K562 (cell line): ENCODE results near the gene MICAL2. TPM values are rescaled to one million over a fixed set of nuclear protein-coding genes. Genes with fewer than 3 reads are reported as not detected.

Experiments used
- ATAC-seq: fragments of 200-7000 bp; cut with Tn5 transposase; 3 replicates; pipeline ENCODE4 v1.9.1; 2020; ENCODE audit warnings: moderate library complexity
- BruUV-seq: library from RNA; stranded (reverse); fragments of 400-500 nt; replicated peaks from 2 replicates; lab custom pipeline; 2021; lab: Mats Ljungman, UMichigan
- CTCF ChIA-PET: fragments of 300-600 bp; formaldehyde crosslinking; extraction: SDS; loops from one replicate; lab custom pipeline; 2021; ENCODE audit warnings: low intra/inter-chr PET ratio; lab: Yijun Ruan, JAX
- POLR2A ChIA-PET: fragments of 300-600, 350-650 bp; sonication (Branson Sonifier 250); formaldehyde crosslinking; extraction: SDS; loops from one replicate; lab custom pipeline; 2021; ENCODE audit warnings: antibody characterized with exemption, inconsistent platforms; lab: Yijun Ruan, JAX
- DNase-seq, 4 experiments: peaks; one replicate each; pipeline versions ENCODE4 v3.0.0 to v3.0.0-alpha.2; 2011 to 2018; ENCODE audit warnings: low spot score in 3 of 4, mixed read lengths in 3 of 4; ENCODE audit errors: extremely low read depth in 1 of 4
- FAIRE-seq: peaks from 2 replicates; lab custom pipeline; 2011; peaks lifted over from hg19 to GRCh38; lab: Jason Lieb, UNC
- H2AFZ ChIP-seq: 2 replicates; pipeline ENCODE4 v1.6.0; 2011; ENCODE audit warnings: low read depth, low read length, control low read depth, inconsistent platforms
- H3K27ac ChIP-seq: fragments of 200-600 bp; 3 replicates; pipeline ENCODE4 v1.8.0; 2011; ENCODE audit warnings: low read depth, mild to moderate bottlenecking, control low read depth, inconsistent platforms, low read length, moderate library complexity, mixed read lengths; ENCODE audit errors: extremely low read depth
- H3K27me3 ChIP-seq, 2 experiments: fragments of 300-600 bp in 1 of 2; 2 replicates in 1 of 2; 3 replicates in 1 of 2; pipeline versions ENCODE4 v1.6.0 to v1.8.0; 2011; ENCODE audit warnings: inconsistent platforms in 2 of 2, low read length in 2 of 2, mild to moderate bottlenecking in 1 of 2, mixed read lengths in 1 of 2, moderate library complexity in 1 of 2; ENCODE audit not compliant: control insufficient read depth in 2 of 2, insufficient read depth in 2 of 2
- H3K36me3 ChIP-seq: fragments of 300-600 bp; 3 replicates; pipeline ENCODE4 v1.8.0; 2011; ENCODE audit warnings: mild to moderate bottlenecking, low read length, inconsistent platforms; ENCODE audit not compliant: control insufficient read depth, insufficient read depth
- H3K4me1 ChIP-seq, 2 experiments: fragments of 200-600 bp in 1 of 2; replicated peaks in 1 of 2; 2 replicates in 1 of 2; 3 replicates in 1 of 2; pipeline versions ENCODE4 v1.5.1 to v1.8.0; 2011; ENCODE audit warnings: inconsistent platforms in 2 of 2, low read length in 2 of 2, mild to moderate bottlenecking in 1 of 2, mixed read lengths in 1 of 2, moderate library complexity in 1 of 2; ENCODE audit not compliant: control insufficient read depth in 2 of 2, insufficient read depth in 2 of 2
- H3K4me2 ChIP-seq: 2 replicates; pipeline ENCODE4 v1.6.1; 2011; ENCODE audit warnings: low read length, control low read depth, inconsistent platforms, mixed read lengths; ENCODE audit not compliant: insufficient read depth
- H3K4me3 ChIP-seq: fragments of 200-600 bp; sonication (generic), shearing (Covaris generic); 2 replicates; pipeline ENCODE4 v1.5.1; 2016; ENCODE audit warnings: control low read depth, inconsistent platforms
- H3K79me2 ChIP-seq: fragments of 200-600 bp; 3 replicates; pipeline ENCODE4 v1.8.0; 2011; ENCODE audit warnings: low read length, inconsistent platforms; ENCODE audit not compliant: control insufficient read depth, insufficient read depth
- H3K9ac ChIP-seq, 2 experiments: 2 replicates each; pipeline versions ENCODE4 v1.6.0 to v1.6.1; 2011; ENCODE audit warnings: low read depth in 2 of 2, low read length in 2 of 2, control low read depth in 1 of 2, inconsistent platforms in 1 of 2, mild to moderate bottlenecking in 1 of 2, mixed read lengths in 1 of 2; ENCODE audit not compliant: insufficient read depth in 1 of 2
- H3K9me1 ChIP-seq: one replicate; pipeline ENCODE4 v1.6.0; 2011; ENCODE audit warnings: inconsistent platforms, mild to moderate bottlenecking, low read length, moderate library complexity; ENCODE audit not compliant: control insufficient read depth, insufficient read depth
- H3K9me3 ChIP-seq: replicated peaks from 2 replicates; pipeline ENCODE4 v1.5.1; 2011; ENCODE audit warnings: low read depth, low read length, inconsistent platforms; ENCODE audit not compliant: control insufficient read depth, insufficient read depth
- H4K20me1 ChIP-seq: replicated peaks from 2 replicates; pipeline ENCODE4 v1.6.1; 2011; ENCODE audit warnings: low read length, inconsistent platforms, mixed read lengths; ENCODE audit not compliant: control insufficient read depth, insufficient read depth
- EP400 ChIP-seq: fragments of 450-650 bp; IDR thresholded peaks from 2 replicates; pipeline ENCODE4 v1.6.1; 2017; ENCODE audit warnings: antibody characterized with exemption, mild to moderate bottlenecking, moderate library complexity
- MEIS2 ChIP-seq: fragments of 450-650 bp; IDR thresholded peaks from 2 replicates; pipeline ENCODE4 v1.6.1; 2014; ENCODE audit warnings: mild to moderate bottlenecking; ENCODE audit not compliant: partially characterized antibody
- ZBTB43 ChIP-seq: sonication (generic); formaldehyde crosslinking; IDR thresholded peaks from 2 replicates; pipeline ENCODE4 v1.8.0; 2023; ENCODE audit warnings: mild to moderate bottlenecking, missing genetic modification reagents
- WGBS: fragments of 100-300 bp; shearing (Covaris generic); methylation state at CpG from one replicate; pipeline ENCODE4 v1.1.6; 2016; ENCODE audit warnings: low coverage, mixed read lengths; ENCODE audit not compliant: insufficient coverage; ENCODE audit errors: missing lambda C conversion rate; 5-methylcytosine and 5-hydroxymethylcytosine counted together
- in situ Hi-C: fragments of 300-500 bp; cut with MboI; formaldehyde crosslinking; loops from 4 replicates; pipeline ENCODE4 v1.15.0; 2018; ENCODE audit warnings: inconsistent platforms, mixed read lengths
- intact Hi-C: fragments of 100-400 bp; cut with micrococcal nuclease; formaldehyde crosslinking; loops from 2 replicates; pipeline ENCODE4 v1.14.2; 2022
- polyA plus RNA-seq, 8 experiments: library from polyadenylated mRNA; depleted of rRNA in 4 of 8; stranded (reverse) in 5 of 8; unstranded in 3 of 8; fragments of >200 nt; fragmentation: Nextera tagmentation in 2 of 8; fragmentation: Illumina TruSeq in 1 of 8; extraction: Ambion mirVana in 2 of 8; extraction: Trizol in 1 of 8; gene quantifications; 2 replicates each; pipeline versions ENCODE4 v1.2.1 to v1.2.3, GENCODE V29; 2011 to 2014; ENCODE audit warnings: inconsistent platforms in 1 of 8, missing spikeins in 1 of 8
- total RNA-seq, 7 experiments: library from RNA; depleted of rRNA in 6 of 7; stranded (reverse); fragments of >200 nt in 6 of 7; fragmentation: Illumina TruSeq in 2 of 7; extraction: Trizol in 2 of 7; gene quantifications; 2 replicates each; pipeline versions ENCODE4 v1.2.1 to v1.2.3, GENCODE V29; 2011 to 2021; ENCODE audit warnings: low replicate concordance in 1 of 7

MICAL2 gene
- total and polyA plus RNA-seq, 9 of the 15 experiments (the other 6 are each of a cell fraction or from before 2014, with no cell fraction given): 4.7 to 64.2 (median 33.6) TPM

GRCh38 chr11:12143461-12144258 lies 33.3 kb downstream of the MICAL2 start (continued):
- TF ChIP-seq ZBTB43 (CRISPR knock-in tag): no peak

- FAIRE-seq (no peak), ATAC-seq (no peak), DNase-seq (no peak)
- ChIA-PET POLR2A (interaction anchor here (1.1 to 3.3 kb wide), 2 partner anchors 11 to 17 kb away, joined by 3 to 16 read pairs; no protein-coding TSS in a partner anchor), CTCF (no interaction called here)
- 69% methylated on average over 10 of the region's 11 CpGs for WGBS
- peaks cover 20 to 59% of the 10 kb centered on the region in 2 experiments for H3K4me1 ChIP-seq
- intact Hi-C loops: no loop called here
- no peak for TF ChIP-seq EP400
- peak; percentile 8 for TF ChIP-seq MEIS2
- H3K79me2 ChIP-seq: no peaks in the 10 kb centered on the region; the same call in 1 of the 3 replicates
- peak overlapping the region in 1 of 2 experiments; percentile 26; a peak in 1 of 4 replicates for H3K9ac ChIP-seq
- H3K27me3 ChIP-seq: no peaks in the 10 kb centered on the region
- peaks cover 2% of the 10 kb centered on the region; the same call in 1 of the 2 replicates for H4K20me1 ChIP-seq
- H2AFZ ChIP-seq: no peak overlapping the region
- H3K27ac ChIP-seq: no peak overlapping the region; the same call in 2 of the 3 replicates
- H3K9me3 ChIP-seq: no peaks in the 10 kb centered on the region
- in situ Hi-C loops: no loop called here
- no peak overlapping the region for H3K4me3 ChIP-seq
- H3K36me3 ChIP-seq: peaks cover 16% of the 10 kb centered on the region
- BruUV-seq: no TSS peak
- H3K4me2 ChIP-seq: no peak overlapping the region
- H3K9me1 ChIP-seq: peaks cover 7% of the 10 kb centered on the region
Measured at GRCh38 chr11:12144330-12145174, 34.2 kb downstream of the MICAL2 start.
